ENCODE data around the gene TOP3A.

The TOP3A gene

DNA sequence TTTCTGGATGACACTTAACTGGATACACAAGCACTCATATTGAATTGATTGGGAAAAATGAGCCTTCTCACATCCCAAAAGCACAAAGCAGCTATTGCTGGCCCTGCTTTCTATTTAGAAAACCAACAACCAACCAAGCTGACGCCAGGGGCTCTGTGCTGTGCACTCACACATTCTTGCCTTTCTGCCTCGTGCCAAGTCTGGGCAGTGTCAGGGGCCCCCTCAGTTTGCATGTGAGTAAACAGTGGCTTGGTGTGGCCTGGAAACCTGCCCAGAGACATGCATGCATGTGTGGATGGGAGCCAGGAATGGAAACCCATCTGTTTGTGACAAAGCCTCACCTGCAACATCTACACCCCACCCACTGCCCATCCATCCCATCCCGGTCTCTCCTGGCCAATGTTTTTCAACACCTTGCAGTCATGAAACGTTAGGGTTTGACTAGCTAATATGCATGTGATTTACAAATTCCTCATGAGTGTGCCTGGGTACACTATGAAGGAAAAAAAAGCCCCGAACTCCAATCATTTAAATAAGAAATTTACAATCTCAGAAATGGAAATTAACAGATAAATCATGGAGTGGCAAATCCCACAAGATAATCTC is 33.9 kb downstream of the TOP3A start:
- DNase-seq (ENCODE audit: extremely low read depth in 1 of 2, low read depth in 1 of 2): no peak

GRCh38 chr17:18280249-18280648 is 34.5 kb downstream of the TOP3A start:
- DNase-seq (ENCODE audit: extremely low read depth in 1 of 2, low read depth in 1 of 2): no peak

DNA sequence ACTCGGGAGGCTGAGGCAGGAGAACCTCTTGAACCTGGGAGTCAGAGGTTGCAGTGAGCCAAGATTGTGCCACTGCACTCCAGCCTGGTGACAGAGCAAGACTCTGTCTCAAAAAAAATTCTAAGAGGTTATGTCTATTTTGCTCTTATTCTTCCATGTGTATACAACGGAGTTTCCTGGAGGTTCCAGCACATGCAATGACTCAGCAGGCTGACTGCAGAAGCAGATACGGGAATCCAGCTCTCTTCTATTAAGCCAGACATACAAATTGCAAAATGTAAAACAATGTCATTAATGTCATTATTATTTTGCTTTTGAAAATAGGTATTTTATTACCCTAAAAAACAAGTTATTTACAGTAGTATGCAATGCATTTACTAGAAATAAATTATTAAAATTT is 35.9 kb downstream of the TOP3A start:
- DNase-seq (ENCODE audit: extremely low read depth in 1 of 2, low read depth in 1 of 2): no peak

DNA sequence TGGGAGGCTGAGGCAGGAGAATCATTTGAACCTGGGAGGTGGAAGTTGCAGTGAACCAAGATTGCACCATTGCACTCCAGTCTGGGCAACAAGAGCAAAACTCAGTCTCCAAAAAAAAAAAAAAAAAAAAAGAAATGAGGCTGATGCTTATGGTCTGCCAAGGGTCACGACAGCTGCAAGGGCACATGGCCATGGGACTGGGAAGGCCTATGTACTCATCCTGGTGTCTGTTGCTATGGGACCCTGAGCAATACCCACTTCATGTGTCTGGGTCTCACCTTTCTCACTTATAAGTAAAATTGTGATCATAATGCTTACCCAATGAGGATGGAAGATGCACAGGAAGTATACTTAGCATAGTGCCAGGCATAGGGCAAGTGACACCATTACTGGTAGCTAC is 37.7 kb downstream of the TOP3A start:
- no peak for DNase-seq (ENCODE audit: extremely low read depth in 1 of 2, low read depth in 1 of 2)

DNA sequence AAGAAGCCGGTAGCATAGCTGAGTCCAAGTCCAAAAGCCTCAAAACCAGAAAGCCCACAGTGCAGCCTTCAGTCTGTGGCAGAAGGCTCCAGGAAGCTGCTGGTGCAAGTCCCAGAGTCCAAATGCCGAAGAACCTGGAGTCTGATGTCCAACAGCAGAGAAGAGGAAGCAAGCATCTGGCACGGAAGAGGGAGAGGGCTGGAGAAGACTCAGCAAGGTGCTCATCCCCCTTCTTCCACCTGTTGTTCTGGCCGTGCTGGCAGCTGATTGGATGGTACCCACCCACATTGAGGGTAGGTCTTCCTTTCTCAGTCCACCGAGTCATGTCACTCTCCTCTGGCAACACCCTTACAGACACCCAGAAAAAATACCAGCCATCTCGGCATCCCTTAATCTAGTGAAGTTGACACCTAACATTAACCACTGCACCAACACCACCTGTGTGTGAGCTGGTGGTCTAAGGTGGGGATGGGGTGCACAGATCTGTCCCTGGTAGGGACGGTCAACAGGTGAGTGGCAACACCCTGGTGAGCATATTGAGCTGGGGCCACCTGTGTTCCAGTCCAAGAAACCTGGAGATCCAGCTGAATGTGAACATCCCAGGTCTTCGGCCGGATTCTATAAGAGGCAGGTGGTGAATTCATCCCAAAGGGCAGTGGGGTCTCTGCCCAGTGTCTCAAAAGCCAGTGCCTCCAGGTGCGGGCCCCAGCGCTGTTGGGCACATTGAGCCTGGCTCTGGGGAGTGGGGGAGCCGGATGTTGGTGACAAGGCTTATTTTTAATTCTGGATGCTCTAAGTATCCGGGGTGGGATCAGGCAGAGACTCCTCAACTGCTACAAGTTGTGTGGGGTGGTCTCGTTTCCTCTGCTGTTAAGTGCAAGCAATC is 44.5 kb downstream of the TOP3A start:
- DNase-seq (ENCODE audit: extremely low read depth in 1 of 2, low read depth in 1 of 2): no peak

DNA sequence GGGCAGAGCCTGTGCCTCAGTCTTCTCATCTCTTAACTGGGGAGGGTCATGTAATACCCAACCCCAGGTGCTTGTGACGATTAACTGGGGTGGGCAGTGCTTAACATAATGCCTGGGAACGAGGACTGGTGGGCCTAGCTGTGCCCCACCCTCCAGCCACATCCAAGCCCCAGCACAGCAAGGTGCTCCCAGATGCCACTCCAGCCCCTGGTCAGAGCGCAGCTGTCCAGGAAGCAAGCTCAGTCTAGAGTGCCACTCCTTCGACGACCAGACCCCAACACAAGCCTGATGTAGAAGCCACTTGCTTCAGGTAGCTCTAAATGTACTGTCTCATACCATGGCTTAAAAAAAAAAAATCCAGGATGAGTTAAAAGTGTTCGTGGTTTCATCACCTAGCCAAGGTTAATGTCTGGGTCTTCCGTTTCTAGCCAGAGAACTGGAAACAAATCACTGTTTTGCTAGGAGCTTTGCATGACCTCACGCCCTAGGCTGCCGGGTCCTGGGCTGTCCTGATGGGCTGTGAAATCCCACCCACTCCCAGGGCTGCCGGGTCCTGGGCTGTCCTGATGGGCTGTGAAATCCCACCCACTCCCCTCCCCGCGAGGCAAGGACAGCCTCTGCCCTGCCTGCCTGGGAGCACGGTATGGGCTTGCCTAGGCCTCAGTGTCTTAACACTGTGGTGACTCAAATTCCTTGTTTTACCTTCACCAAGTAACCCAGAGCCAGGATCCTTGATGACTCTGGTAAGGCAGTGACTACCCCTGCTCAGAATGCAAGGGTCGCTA is 46.7 kb downstream of the TOP3A start:
- DNase-seq (ENCODE audit: extremely low read depth in 1 of 2, low read depth in 1 of 2): no peak

DNA sequence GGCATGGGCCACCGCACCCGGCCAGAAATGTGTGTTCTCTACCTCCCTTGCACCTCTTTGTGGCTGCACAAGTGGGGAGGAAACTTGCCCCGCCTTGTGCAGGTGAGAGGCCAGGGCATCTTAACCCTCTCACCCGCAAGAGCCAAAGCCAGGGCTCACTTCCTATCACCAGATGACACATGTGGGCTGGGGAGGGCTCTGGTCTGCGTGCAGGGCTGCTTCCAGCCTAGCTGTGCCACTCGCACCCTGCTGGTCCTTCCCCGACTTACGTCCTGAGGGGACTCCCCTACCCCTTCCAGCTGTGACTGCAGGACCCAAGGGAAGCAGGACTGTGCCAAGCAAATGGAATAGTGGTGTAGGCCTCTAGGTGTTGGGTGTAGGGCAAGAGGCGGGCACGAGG is 47.4 kb downstream of the TOP3A start:
- DNase-seq (ENCODE audit: extremely low read depth in 1 of 2, low read depth in 1 of 2): no peak

DNA sequence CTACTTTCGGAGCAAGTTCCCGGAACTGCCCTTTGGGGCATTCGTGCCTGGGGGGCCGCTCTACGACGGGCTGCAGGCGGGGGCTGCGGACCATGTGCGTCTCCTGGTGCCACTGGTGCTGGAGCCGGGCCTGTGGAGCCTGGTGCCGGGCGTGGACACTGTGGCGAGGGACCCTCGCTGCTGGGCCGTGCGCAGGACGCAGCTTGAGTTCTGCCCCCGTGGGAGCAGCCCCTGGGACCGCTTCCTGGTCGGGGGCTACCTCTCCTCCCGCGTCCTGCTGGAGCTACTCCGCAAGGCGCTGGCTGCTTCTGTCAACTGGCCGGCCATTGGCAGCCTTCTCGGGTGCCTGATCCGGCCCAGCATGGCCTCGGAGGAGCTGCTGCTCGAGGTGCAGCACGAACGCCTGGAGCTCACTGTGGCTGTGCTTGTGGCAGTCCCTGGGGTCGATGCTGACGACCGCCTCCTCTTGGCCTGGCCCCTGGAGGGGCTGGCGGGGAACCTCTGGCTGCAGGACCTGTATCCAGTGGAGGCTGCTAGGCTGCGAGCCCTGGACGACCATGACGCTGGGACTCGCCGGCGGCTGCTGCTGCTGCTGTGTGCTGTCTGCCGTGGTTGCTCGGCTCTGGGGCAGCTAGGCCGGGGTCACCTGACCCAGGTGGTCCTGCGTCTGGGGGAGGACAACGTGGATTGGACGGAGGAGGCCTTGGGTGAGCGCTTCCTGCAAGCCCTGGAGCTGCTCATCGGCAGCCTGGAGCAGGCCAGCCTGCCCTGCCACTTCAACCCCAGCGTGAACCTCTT is 50.7 kb downstream of the TOP3A start:
- no peak for DNase-seq (ENCODE audit: extremely low read depth in 1 of 2, low read depth in 1 of 2)

- no peak for DNase-seq (ENCODE audit: extremely low read depth in 1 of 2, low read depth in 1 of 2)
These were observed 52.2 kb downstream of the TOP3A start for GRCh38 chr17:18262641-18263040.

GRCh38 chr17:18262111-18262510 is 52.7 kb downstream of the TOP3A start:
- DNase-seq (ENCODE audit: extremely low read depth in 1 of 2, low read depth in 1 of 2): no peak

- DNase-seq (ENCODE audit: extremely low read depth in 1 of 2, low read depth in 1 of 2): no peak
These were observed 53.1 kb downstream of the TOP3A start for GRCh38 chr17:18261659-18262058.

DNA sequence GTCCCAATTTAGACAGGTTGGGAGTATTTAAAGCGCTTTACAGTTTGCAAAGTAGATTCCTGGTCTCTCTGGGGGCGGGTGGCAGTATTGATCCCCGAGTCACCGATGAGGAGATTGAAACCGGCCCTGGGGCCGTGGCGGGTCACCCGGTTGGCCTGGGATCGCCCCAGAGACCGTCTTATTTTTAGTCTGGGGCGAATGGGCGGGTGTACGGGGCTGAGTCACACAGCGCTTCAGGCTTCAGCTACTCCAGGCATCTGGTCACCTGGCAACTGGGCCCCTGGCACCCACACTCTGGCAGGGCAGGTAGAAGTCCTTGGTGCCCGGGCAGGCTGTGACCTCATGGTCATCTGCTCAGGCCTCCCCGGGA is 53.7 kb downstream of the TOP3A start:
- peak in 1 of 2 donors; percentile 44 for DNase-seq (ENCODE audit: extremely low read depth in 1 of 2, low read depth in 1 of 2)

- peak; percentile 81 to 92 for DNase-seq (ENCODE audit: extremely low read depth in 1 of 2, low read depth in 1 of 2)
These were observed 54.3 kb downstream of the TOP3A start, which contains the start of gene MIEF2 for GRCh38 chr17:18260332-18261145. MIEF2 (plus strand) TSS chr17:18260662; CDS start chr17:18262721, 2,059 bp downstream.

DNA sequence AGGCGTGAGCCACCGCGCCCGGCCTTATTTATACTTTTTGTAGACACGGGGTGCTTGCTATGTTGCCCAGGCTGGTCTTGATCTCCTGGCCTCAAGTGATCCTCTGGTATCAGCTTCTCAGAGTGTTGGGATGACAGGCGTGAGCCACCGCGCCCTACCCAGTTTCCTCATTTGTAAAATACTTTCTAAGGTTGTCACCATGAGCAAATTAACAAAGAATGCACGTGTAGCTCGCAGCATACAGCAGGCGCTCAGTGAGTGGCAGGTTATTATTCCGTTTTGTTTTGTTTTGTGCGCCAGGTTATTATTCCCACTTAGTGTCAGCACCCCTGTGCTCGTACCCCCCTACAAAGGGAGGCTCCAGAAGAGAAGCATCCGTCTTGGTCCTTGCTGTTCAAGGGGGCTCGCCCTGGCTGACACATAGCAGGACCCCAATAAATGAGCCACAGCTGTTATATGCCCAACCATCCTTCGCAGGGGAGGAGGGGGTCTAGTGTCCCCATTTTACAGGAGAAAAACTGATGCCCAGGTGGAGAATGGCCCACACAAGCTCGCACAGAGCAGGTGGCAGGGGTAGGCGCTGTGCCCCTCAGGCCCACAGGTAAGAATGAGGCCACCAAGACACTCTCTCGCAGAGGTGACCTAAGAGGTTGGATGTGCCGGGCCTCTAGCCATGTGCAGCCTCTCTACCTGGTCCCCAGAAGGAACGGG is 55.0 kb downstream of the TOP3A start:
- DNase-seq (ENCODE audit: extremely low read depth in 1 of 2, low read depth in 1 of 2): no peak

- peak in 1 of 2 donors; percentile 31 for DNase-seq (ENCODE audit: extremely low read depth in 1 of 2, low read depth in 1 of 2)
These were observed 56.3 kb downstream of the TOP3A start, which contains the start of gene FLII for GRCh38 chr17:18258356-18259038. FLII (minus strand) TSS chr17:18258738; CDS start chr17:18258690, 48 bp downstream.

DNA sequence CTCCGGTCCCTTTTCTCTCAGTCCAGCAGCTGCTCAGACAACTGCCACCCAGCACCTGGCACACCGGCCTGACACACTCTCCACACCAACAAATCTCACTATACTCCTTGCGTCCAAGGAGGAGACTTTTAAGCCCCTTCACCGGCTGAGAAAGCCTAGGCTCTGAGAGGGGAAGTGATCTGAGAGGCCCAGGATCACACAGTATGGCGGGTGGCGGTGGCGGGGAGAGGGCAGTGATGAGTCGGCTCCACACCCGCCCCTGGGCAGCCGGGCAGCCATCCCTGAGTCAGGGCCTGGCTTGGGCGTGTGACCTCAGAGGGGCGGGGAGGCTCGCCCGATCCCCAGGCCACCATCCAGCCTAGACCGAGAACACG is 56.8 kb downstream of the TOP3A start:
- DNase-seq (ENCODE audit: extremely low read depth in 1 of 2, low read depth in 1 of 2): peak in 1 of 2 donors; percentile 35

DNA sequence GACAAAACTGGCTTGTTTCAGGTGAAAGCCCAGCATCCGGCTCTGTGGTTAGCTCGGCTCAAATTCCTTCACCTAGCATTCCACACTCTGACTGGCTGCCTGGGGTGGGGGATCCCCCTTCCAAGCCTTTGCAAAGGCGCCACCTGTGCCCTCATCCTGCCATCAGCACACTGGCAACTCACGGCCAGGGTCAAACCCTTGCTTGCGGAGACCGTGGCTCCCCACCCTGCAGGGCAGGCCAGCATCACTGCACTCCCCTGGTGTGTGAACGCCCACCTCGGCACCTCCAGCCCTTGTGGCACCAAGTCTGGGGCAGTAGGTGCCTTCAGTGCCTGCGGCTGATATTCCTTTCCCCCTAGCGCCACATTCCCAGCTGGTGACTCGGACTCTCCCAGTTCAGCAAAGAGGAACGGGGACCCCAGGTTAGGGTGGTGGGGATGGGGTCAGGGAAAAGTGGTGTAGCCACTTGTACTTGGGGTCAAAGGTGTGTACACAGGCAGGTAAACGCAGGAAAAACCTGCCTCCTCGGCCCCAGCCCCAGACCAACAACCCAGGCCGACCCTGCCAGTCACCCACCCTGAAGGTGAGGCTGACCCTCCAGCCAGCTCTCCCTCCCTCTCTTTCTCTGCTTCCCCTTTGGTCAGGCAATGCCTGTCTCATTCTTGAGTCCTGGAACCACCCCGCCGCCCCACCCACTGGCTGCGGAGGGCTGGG is 57.4 kb downstream of the TOP3A start:
- no peak for DNase-seq (ENCODE audit: extremely low read depth in 1 of 2, low read depth in 1 of 2)

- no peak for DNase-seq (ENCODE audit: extremely low read depth in 1 of 2, low read depth in 1 of 2)
These were observed 58.0 kb downstream of the TOP3A start for GRCh38 chr17:18256776-18257175.

All from stimulated activated CD8-positive, alpha-beta memory T cell treated with anti-CD3 and anti-CD28 coated beads, Interleukin-7, amount 100 ng/mL, for 48 hours (primary cell).